Measurements from ENCODE around the gene CCER1.

- TF ChIP-seq CTCF (IDR thresholded peaks at IDR 0.05) (no peak), EZH2 (IDR thresholded peaks at IDR 0.05; ENCODE audit: borderline replicate concordance, insufficient read depth, low read depth, low read length, poor library complexity, severe bottlenecking) (no peak)
Observed at GRCh38 chr12:90977224-90977623, 22.2 kb upstream of the CCER1 start.

All from B cell (primary cell).